ENCODE results near the gene GIGYF1.

DNA sequence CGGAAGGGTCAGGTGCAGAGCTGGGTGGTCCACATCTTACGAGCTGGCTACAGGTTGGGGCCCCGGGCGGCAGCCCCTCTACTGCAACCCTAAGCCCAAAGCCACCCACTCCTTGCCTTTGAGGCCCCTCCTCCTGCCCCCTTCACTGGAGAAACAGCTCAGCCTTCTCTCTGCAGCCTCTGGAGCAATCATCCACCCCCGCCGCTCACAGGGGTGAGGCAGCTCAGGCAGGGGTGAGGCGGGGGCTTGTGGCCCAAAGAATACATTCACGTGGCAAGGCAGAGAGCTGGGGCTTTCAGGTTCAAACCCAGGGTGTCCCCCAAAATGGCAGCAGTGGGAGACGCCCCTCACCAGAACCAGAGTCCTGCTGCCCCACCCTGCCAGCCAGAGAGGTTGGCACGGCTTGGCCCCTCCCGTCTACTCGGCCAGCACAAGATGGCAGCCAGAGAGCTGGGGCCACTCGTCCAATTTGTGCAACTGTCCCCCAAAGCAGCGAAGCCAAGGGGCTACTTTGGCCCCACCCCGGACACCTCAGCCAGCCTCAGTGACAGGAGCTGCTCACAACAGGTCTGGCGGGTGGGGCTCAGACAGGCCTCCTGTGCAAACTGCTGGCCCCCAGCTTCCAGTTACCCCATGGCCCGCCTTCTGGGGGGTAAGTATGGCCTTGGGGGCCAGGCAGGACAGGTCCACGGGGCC, 13.3 kb downstream of the GIGYF1 start:
- TF ChIP-seq HNF4G (IDR thresholded peaks at IDR 0.05; ENCODE audit: borderline replicate concordance, low read depth, low read length) (no peak), HNF4G (CRISPR knock-in tag; IDR thresholded peaks at IDR 0.05; ENCODE audit: borderline replicate concordance, low read depth) (no peak), FOXK2 (IDR thresholded peaks at IDR 0.05) (no peak), HNF4A (CRISPR knock-in tag; IDR thresholded peaks at IDR 0.05) (no peak), NR2C2 (CRISPR knock-in tag; IDR thresholded peaks at IDR 0.05; ENCODE audit: borderline replicate concordance) (no peak), PITX1 (CRISPR knock-in tag; IDR thresholded peaks at IDR 0.05) (no peak), ATRX (CRISPR knock-in tag; IDR thresholded peaks at IDR 0.05; ENCODE audit: borderline replicate concordance) (no peak), POLR2AphosphoS5 (IDR thresholded peaks at IDR 0.05; ENCODE audit: low read depth, low read length) (no peak), SMC3 (IDR thresholded peaks at IDR 0.05; ENCODE audit: low read length) (no peak)
- TF ChIP-seq, protein P1, sequence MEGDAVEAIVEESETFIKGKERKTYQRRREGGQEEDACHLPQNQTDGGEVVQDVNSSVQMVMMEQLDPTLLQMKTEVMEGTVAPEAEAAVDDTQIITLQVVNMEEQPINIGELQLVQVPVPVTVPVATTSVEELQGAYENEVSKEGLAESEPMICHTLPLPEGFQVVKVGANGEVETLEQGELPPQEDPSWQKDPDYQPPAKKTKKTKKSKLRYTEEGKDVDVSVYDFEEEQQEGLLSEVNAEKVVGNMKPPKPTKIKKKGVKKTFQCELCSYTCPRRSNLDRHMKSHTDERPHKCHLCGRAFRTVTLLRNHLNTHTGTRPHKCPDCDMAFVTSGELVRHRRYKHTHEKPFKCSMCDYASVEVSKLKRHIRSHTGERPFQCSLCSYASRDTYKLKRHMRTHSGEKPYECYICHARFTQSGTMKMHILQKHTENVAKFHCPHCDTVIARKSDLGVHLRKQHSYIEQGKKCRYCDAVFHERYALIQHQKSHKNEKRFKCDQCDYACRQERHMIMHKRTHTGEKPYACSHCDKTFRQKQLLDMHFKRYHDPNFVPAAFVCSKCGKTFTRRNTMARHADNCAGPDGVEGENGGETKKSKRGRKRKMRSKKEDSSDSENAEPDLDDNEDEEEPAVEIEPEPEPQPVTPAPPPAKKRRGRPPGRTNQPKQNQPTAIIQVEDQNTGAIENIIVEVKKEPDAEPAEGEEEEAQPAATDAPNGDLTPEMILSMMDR (CRISPR knock-in tag; IDR thresholded peaks at IDR 0.05): no peak
- TF ChIP-seq, protein P2, sequence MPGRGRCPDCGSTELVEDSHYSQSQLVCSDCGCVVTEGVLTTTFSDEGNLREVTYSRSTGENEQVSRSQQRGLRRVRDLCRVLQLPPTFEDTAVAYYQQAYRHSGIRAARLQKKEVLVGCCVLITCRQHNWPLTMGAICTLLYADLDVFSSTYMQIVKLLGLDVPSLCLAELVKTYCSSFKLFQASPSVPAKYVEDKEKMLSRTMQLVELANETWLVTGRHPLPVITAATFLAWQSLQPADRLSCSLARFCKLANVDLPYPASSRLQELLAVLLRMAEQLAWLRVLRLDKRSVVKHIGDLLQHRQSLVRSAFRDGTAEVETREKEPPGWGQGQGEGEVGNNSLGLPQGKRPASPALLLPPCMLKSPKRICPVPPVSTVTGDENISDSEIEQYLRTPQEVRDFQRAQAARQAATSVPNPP (CRISPR knock-in tag; IDR thresholded peaks at IDR 0.05): no peak
- TF ChIP-seq, protein P3, sequence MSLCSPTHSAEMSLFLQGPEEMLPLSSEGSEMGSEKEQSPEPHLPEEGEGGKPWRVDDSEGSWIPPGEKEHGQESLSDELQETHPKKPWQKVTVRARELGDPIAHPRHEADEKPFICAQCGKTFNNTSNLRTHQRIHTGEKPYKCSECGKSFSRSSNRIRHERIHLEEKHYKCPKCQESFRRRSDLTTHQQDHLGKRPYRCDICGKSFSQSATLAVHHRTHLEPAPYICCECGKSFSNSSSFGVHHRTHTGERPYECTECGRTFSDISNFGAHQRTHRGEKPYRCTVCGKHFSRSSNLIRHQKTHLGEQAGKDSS (CRISPR knock-in tag; IDR thresholded peaks at IDR 0.05; ENCODE audit: borderline replicate concordance, low read depth): no peak

Data from HepG2 (cell line).